ENCODE data around the gene GRK2.

The GRK2 gene

GRCh38 chr11:67282155-67282875, 16.0 kb downstream of the GRK2 start:
- in situ Hi-C loops (cut with HindIII; ENCODE audit: low pct_ligation_motif_present, low sequenced_read_pairs): no loop called here
- H3K36me3 ChIP-seq (replicated peaks): peaks cover 67% of the 10 kb centered on the region
- no peak overlapping the region for H3K27ac ChIP-seq
- no peak for DNase-seq
- no peak overlapping the region for H3K4me3 ChIP-seq (ENCODE audit: low read depth, low read length)
- H3K27me3 ChIP-seq (replicated peaks): no peaks in the 10 kb centered on the region
- TF ChIP-seq, protein P1, sequence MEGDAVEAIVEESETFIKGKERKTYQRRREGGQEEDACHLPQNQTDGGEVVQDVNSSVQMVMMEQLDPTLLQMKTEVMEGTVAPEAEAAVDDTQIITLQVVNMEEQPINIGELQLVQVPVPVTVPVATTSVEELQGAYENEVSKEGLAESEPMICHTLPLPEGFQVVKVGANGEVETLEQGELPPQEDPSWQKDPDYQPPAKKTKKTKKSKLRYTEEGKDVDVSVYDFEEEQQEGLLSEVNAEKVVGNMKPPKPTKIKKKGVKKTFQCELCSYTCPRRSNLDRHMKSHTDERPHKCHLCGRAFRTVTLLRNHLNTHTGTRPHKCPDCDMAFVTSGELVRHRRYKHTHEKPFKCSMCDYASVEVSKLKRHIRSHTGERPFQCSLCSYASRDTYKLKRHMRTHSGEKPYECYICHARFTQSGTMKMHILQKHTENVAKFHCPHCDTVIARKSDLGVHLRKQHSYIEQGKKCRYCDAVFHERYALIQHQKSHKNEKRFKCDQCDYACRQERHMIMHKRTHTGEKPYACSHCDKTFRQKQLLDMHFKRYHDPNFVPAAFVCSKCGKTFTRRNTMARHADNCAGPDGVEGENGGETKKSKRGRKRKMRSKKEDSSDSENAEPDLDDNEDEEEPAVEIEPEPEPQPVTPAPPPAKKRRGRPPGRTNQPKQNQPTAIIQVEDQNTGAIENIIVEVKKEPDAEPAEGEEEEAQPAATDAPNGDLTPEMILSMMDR (IDR thresholded peaks at IDR 0.05; ENCODE audit: low read depth, low read length, missing control alignments): no peak

DNA sequence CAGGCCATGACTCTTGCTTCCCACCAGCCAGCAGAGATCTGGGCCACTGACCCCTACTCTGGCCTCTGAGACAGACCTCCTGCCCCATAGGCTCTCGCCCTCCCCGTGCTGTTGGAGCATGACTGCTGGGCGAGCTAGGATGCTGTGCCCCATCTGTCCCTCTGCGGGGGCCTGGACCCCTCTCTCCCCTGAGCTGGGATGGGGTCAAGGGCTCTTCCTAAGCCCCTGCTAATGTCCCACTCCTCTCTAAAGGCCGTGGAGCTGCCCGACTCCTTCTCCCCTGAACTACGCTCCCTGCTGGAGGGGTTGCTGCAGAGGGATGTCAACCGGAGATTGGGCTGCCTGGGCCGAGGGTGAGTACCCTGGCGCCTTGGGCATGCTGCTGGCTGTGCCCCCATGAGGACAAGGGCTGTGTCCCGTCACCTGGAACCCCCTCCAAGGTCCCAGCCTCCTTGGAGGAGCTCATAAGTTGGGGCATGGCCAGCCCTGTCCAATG, 16.7 kb downstream of the GRK2 start:
- TF ChIP-seq, protein P1 (IDR thresholded peaks at IDR 0.05; ENCODE audit: low read depth, low read length, missing control alignments): no peak
- no peak for DNase-seq
- Histone ChIP-seq H3K27ac (no peak overlapping the region), H3K27me3 (replicated peaks) (no peaks in the 10 kb centered on the region), H3K4me3 (ENCODE audit: low read depth, low read length) (no peak overlapping the region), H3K36me3 (replicated peaks) (peaks cover 67% of the 10 kb centered on the region)
- in situ Hi-C loops (cut with HindIII; ENCODE audit: low pct_ligation_motif_present, low sequenced_read_pairs): no loop called here

DNA sequence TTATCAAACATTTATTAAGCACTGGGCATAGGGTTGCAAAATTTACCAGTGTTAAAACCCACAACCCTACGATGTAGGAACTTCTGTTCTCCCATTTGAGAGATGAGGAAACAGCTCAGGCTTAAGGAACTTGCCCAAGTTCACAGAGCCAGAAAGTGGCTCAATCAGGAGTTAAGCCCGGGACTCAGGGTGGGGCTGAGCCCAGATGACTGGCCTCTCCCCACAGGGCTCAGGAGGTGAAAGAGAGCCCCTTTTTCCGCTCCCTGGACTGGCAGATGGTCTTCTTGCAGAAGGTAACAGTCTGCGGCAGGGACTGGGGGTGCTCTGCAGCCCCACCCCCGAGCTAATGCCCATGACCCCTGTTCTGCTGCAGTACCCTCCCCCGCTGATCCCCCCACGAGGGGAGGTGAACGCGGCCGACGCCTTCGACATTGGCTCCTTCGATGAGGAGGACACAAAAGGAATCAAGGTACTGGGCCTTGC, 17.2 kb downstream of the GRK2 start:
- in situ Hi-C loops (cut with HindIII; ENCODE audit: low pct_ligation_motif_present, low sequenced_read_pairs): no loop called here
- Histone ChIP-seq H3K27me3 (replicated peaks) (no peaks in the 10 kb centered on the region), H3K4me3 (ENCODE audit: low read depth, low read length) (no peak overlapping the region), H3K27ac (no peak overlapping the region), H3K36me3 (replicated peaks) (peaks cover 67% of the 10 kb centered on the region)
- no peak for DNase-seq
- TF ChIP-seq, protein P1 (IDR thresholded peaks at IDR 0.05; ENCODE audit: low read depth, low read length, missing control alignments): no peak

- Histone ChIP-seq H3K36me3 (replicated peaks) (peaks cover 56% of the 10 kb centered on the region), H3K4me3 (ENCODE audit: low read depth, low read length) (no peak overlapping the region), H3K27ac (no peak overlapping the region), H3K27me3 (replicated peaks) (no peaks in the 10 kb centered on the region)
- DNase-seq: no peak
- TF ChIP-seq, protein P1 (IDR thresholded peaks at IDR 0.05; ENCODE audit: low read depth, low read length, missing control alignments): no peak
- in situ Hi-C loops (cut with HindIII; ENCODE audit: low pct_ligation_motif_present, low sequenced_read_pairs): no loop called here
Measured at GRCh38 chr11:67284811-67285540, 18.7 kb downstream of the GRK2 start.

DNA sequence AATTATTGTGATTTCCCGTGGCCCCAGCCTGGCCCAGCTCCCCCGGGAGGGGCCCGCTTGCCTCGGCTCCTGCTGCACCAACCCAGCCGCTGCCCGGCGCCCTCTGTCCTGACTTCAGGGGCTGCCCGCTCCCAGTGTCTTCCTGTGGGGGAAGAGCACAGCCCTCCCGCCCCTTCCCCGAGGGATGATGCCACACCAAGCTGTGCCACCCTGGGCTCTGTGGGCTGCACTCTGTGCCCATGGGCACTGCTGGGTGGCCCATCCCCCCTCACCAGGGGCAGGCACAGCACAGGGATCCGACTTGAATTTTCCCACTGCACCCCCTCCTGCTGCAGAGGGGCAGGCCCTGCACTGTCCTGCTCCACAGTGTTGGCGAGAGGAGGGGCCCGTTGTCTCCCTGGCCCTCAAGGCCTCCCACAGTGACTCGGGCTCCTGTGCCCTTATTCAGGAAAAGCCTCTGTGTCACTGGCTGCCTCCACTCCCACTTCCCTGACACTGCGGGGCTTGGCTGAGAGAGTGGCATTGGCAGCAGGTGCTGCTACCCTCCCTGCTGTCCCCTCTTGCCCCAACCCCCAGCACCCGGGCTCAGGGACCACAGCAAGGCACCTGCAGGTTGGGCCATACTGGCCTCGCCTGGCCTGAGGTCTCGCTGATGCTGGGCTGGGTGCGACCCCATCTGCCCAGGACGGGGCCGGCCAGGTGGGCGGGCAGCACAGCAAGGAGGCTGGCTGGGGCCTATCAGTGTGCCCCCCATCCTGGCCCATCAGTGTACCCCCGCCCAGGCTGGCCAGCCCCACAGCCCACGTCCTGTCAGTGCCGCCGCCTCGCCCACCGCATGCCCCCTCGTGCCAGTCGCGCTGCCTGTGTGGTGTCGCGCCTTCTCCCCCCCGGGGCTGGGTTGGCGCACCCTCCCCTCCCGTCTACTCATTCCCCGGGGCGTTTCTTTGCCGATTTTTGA, 19.5 kb downstream of the GRK2 start:
- Histone ChIP-seq H3K4me3 (ENCODE audit: low read depth, low read length) (no peak overlapping the region), H3K36me3 (replicated peaks) (peaks cover 55% of the 10 kb centered on the region), H3K27me3 (replicated peaks) (no peaks in the 10 kb centered on the region), H3K27ac (no peak overlapping the region)
- no peak for DNase-seq
- in situ Hi-C loops (cut with HindIII; ENCODE audit: low pct_ligation_motif_present, low sequenced_read_pairs): no loop called here
- TF ChIP-seq, protein P1 (IDR thresholded peaks at IDR 0.05; ENCODE audit: low read depth, low read length, missing control alignments): no peak
